Activated CD4-positive, alpha-beta T cell treated with anti-CD3 and anti-CD28 coated beads, Interleukin-2, amount 50 U/mL, for 1 hour (primary cell): Measurements from ENCODE around the gene CDH4.
"Not testable (repeated sequence)": the region's sequence is repeated elsewhere in the genome, so short reads cannot be mapped to it uniquely, and the experiment has no call there.

Experiments
- DNase-seq: peaks from one replicate; pipeline ENCODE4 v3.0.0-alpha.2; 2020

CDH4 gene

DNA sequence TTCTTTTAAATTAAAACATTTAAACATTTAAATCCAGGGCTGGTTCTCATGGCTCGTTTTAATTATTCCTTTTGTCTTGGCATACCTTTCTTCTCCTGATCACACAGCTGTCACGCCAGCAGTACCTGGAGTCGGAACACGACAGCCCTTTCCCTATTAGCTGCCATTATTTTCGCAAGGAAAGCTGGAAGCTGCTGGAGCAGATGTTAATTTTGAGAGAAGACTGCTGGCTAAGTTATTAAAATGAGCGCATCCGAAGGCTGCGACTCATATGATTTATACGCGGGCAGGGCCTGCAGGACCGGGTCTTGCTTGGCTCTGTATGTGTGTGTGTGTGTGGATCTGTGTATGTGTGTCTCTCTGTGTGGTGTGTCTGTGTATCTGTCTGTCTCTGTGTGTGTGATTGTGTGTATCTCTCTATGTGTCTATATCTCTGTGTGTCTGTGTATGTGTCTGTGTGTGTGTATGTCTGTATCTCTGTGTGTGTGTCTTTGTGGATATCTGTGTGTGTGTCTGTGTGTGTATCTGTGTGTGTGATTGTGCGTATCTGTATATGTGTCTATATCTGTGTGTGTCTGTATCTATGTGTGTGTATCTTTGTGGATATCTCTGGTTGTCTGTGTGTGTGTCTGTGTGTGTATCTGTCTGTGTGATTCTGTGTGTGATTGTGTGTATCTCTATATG lies 191.5 kb downstream of the CDH4 start:
- no peak for DNase-seq

DNA sequence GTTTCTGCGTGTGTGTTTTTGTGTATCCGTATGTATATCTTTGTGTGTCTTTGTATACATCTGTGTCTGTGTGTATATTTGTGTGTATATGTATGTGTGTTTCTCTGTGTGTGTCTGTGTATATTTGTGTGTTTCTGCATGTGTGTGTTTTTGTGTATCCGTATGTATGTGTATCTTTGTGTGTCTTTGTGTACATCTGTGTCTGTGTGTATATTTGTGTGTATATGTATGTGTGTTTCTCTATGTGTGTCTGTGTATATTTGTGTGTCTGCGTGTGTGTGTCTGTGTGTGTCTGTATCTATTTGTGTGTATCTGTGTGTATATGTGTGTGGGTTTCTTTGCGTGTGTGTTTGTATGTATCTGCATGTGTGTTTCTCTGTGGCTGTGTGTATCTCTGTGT lies 192.6 kb downstream of the CDH4 start:
- DNase-seq: no peak

DNA sequence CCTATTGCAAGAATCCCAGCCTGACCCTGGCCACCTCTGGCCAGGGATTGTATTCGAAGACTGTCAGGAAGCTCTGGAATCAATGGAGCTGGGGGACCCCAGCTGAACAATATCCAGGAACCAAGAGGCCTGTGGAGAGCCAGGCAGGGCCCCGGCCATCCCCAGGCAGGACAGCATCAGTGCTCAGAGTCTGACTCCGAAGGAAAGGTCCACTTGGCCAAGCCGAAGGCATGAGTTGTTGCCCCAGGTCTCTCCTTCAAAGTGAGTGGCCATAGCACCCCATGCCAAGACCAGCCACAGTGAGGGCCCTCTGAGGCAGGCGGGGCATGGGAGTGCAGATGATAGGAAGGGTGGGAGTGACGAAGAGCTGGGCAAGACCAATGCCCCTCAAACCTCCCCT lies 193.1 kb downstream of the CDH4 start:
- DNase-seq: no peak

DNA sequence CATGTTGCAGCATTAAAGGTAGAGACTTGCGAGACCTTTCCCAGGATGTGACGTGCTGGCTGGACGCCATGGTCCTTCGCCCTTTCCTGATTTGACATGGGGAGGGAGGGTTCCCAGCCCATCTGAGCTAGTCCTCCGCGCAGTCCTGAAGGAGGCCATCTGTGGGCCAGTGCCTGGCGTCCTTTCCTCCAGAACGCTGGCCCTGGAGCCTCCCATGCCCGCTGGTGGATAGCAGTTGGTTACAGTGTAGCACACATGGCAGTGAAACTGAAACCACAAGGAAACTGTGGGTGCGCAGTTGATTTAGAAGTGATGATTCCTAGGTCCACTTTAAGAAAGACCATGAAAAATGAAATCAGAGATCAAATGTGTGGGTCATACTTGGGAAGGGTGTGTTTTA lies 193.7 kb downstream of the CDH4 start:
- DNase-seq: no peak

DNA sequence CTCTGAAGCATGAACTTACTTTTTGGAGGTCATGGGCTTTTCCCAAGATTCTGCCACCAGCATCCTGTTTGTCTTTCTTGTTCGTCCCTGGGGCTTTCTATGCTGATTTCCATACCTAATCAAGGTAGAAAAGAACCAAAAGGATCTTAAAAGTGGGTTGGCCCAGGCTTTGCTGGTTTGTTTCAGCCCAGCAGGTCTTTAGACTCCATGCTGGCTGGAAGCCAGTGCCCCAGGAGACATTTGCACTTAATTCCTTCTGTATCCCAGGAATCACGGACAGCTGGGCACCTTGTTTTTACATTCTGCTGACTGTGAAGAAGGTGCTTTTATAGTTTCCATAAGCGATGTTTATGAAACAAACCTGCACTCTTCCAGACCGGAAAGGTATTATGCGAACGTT lies 195.9 kb downstream of the CDH4 start:
- no peak for DNase-seq

DNA sequence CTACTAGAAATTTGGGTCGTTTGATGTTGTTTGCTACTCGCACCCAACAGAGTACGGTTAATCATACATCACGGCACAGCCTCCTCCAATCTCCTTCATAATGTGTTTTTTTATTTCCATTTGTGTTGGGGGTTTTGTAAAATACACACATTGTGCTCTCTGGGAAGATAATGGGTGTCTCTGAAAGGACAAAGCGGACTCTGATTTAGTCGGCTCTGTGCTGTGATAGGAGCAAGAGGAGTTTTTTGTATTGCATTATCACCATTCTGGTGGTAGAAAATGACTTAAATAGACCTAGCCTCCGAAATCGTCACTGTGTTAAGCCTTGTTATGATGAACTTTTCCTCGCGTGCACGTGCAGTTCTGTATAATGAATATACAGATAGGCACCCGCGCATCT lies 196.3 kb downstream of the CDH4 start:
- no peak for DNase-seq

DNA sequence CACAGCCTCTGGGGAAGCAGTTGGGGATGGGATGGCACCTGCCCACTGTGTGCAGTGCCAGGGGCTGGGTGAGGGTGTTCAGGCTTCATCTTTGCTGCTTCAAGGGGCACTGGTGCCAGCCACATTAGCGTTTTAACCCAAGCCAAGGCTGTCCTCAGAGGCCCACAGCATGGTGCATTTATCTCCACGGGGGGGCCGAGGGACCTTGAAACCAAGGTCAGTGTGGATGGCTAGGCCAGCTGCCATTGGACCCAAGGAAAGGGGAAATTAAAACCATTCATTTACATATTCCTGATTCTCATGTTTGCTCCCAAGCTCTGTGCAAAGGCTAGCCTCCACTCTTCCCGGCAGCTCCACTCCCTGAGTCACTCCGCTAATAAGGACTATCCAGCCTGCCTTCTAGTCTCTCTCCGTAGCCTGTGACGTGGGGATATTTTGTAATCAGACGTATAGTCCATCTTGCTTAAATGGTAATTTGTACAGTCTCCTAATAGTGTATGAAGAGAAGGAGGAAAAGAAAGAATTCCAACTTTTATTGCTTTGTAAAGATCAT lies 197.1 kb downstream of the CDH4 start:
- no peak for DNase-seq

DNA sequence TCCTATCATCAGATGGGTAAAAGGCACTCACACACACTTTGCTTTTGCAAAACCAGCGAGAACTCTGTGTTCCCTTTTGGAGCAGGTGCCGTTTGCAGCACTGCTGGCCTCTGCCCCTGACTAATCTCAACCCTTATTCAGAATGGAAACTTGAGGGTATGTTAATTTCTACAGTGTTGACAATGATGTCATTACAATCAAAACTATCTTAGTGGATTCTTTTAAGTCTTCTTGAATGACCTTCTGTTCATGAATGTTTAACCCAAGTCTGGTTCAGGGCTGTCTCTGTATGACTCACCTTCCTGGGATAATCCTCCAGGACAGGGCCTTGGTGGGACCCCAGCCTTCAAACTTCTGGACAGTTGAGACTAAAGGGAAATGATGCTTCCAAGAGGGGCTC lies 197.9 kb downstream of the CDH4 start:
- no peak for DNase-seq

DNA sequence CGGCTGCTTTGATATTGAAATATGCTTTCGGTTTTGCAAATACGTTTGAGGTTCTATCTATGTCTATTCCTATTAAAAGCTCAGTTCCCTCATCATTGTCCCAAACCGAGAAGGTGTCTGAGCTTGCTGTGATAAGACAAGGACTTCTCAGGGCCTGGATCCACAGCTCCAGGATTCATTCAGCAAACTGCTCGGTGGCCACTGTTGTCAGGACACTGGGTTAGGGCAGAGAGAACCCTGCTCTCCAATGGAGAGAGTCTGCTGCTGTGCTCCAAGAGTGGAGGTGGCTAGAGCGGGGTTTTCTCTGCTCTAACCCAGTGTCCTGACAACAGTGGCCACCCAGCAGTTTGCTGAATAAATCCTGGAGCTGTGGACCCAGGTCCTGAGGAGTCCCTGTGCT lies 198.5 kb downstream of the CDH4 start:
- DNase-seq: no peak

DNA sequence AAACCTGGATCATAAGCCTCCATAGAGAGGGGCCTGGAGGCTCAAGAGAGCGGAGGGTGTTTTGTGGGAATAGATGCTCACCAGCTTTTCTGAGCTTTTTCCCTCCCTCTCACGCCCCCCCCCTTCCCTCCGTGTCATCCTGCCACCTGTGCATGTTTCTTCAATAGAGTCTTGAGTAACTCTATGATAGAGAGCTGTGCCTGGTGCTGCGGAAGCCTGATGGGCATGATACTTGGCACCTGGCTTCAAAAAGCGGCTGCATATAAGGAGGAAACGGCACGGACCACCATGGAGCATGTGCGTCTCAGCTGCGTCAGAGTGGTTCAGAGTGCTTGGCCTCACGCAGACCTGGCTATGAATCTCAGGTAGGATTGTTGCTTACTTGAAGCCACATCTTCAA lies 198.9 kb downstream of the CDH4 start:
- DNase-seq: no peak

DNA sequence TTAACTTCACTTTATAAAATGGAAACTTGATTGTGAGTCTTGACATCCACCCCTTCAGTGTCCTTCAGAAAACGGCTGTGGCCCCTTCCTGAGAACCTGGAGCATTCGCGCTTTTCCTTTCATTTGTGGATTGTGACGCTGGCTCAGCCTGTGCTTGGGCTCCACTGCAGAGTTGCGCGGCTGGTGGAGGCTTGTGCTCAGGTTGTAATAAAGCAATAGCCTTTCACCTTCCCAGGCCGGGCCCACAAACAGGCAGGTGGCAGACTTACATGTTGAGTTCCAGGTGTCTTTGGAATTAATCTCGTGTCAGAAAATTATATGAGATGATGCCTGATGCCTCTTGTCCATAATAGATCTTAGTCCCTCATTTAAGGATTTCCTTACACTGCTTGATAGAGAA lies 199.9 kb downstream of the CDH4 start:
- DNase-seq: no peak

DNA sequence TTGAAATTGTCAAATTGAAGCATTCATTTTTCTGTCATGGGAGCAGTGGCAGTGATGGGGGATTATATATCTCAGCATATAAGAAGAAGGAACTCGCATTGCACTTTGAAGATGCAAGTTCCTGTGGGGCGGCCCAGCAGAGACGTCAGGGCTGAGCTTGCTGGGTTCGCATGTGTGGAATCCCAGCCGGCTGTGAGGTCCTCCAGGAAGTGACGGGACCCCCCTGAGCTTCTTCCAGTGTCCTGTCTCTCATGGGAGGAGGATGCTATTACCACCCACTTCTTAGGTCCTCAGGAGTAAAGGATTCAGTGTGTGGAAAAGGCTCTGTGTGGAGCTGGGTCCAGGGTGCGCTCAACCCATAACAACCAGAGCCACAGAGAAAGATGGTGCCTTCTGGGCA lies 201.2 kb downstream of the CDH4 start:
- DNase-seq: no peak

DNA sequence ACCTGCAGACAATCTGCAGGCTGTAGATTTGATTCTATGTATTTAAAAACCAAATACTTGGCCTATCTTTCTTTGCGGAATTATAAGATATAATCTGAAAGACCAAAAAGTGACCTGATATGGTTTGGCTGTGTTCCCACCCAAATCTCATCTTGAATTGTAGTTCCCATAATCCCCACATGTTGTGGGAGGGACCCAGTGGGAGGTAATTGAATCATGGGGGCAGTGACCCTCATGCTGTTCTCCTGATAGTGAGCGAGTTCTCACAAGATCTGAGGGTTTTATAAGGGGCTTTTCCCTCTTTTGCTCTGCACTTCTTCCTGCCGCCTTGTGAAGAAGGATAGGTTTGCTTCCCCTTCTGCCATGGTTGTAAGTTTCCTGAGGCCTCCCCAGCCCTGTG lies 201.6 kb downstream of the CDH4 start:
- DNase-seq: not testable (repeated sequence)

DNA sequence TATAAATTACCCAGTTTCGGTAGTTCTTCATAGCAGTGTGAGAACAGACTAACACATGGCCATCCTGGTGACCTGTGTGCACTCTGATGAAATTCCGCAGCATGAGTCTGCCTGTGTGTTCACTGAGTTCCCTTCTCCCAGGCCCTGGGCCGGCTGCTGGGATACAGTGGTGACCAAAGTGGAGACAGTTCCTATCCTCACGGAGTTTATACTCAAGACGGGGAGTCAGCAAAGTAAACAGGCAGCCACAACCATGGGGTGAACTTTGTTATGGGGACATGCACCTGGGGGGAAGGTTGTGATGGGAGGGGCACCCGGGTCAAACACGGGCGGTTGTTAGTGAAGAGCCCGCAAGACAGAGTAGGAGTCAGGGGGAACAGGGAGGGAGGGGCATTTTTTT lies 202.0 kb downstream of the CDH4 start:
- DNase-seq: no peak

DNA sequence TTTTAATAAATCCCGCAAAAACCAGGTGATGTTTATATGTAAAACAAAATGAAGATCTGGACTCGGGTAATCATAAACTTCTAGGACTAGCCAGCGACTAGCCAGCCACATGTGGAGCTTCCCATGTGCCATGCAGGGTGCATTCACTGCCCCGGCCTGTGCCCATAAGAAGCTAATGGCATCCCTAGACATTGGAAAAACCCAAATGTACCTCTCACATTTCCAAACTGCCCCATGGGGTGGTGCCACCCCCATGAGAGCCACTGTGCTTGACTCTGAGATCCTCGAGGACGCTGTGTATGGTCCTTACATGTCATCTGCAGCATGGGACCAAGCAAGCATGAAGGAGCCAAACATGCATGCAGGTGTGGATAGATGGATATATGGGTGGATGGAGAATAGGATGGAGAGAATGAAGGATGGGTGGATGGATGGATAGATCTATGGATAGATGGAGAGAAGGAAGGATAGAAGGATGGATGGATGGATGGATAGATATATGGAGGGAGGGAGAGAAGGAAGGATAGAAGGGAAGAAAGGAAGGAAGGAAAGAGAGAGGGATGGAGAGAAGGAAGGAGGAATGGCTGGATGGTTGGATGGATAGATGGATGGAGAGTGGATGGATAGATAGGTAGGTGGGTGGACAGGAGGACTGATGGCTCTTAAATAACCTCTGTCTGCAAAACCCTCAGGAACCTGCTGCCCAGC lies 203.6 kb downstream of the CDH4 start:
- no peak for DNase-seq

DNA sequence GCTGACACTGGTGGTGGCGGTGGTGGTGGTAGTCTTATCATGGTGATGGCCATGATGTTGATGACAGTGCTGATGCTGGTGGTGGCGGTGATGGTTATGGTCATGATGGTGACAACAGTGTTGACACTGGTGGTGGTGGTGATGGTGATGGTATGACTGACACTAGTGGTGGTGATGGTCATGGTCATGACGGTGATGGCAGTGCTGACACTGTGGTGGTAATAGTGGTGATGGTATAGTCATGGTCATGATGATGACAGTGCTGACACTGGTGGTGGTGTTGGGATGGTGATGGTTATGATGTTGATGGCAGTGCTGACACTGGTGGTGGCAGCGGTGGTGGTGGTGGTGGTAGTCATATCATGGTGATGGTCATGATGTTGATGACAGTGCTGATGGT lies 205.7 kb downstream of the CDH4 start:
- no peak for DNase-seq

DNA sequence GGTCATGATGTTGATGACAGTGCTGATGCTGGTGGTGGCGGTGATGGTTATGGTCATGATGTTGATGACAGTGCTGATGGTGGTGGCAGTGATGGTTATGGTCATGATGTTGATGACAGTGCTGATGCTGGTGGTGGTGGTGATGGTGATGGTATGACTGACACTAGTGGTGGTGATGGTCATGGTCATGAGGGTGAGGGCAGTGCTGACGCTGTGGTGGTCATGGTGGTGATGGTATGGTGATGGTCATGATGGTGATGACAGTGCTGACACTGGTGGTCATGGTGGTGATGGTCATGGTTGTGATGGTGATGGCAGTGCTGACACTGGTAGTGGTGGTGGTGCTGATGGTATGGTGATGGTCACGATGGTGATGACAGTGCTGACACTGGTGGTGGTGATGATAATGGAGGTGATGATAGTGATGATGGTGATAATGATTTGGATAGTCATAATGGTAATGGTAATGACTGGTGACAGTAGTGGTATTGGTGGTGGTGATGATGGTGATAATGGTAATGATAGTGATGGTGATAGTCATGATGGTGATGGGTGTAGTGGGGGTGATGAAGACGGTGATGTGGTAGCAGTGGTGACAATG lies 206.2 kb downstream of the CDH4 start:
- DNase-seq: no peak

DNA sequence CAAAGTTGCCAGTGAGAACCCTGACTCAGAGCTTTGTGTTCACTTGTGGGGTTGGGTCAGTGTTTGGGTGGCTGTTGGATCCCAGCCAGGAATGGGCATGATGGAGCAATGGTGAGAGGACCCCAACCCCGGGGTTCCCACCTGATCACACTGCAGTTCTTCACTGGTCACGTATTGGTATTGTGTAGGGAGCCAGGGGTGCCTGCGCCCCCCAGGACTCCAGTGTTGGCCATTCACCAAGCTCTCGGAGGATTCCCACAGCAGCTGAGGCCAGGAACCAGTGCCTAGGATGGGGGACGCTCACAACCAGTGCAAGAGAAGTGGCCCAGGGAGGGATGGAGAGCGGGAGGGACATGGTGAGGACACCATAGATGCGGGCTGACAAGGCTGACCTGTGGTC lies 207.2 kb downstream of the CDH4 start:
- DNase-seq: no peak

DNA sequence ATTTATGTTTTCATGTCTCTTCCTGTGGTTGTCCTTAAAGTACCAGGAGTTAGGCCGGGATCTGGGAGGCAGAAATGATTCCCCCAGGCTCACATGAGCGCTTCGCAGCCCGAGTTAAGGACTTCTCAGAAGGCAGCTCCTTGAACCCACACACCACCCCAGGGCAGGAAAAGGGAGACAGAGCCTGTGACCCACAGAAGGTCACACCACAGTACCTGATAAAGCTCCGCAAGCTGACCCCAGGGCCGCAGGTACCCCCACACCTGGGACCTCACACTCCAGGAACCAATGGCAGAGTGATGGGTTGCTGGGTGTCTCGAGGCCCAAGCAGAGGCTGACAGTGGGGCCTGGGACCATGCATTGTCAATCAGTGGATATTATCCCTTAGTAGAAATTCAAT lies 207.6 kb downstream of the CDH4 start:
- DNase-seq: no peak

DNA sequence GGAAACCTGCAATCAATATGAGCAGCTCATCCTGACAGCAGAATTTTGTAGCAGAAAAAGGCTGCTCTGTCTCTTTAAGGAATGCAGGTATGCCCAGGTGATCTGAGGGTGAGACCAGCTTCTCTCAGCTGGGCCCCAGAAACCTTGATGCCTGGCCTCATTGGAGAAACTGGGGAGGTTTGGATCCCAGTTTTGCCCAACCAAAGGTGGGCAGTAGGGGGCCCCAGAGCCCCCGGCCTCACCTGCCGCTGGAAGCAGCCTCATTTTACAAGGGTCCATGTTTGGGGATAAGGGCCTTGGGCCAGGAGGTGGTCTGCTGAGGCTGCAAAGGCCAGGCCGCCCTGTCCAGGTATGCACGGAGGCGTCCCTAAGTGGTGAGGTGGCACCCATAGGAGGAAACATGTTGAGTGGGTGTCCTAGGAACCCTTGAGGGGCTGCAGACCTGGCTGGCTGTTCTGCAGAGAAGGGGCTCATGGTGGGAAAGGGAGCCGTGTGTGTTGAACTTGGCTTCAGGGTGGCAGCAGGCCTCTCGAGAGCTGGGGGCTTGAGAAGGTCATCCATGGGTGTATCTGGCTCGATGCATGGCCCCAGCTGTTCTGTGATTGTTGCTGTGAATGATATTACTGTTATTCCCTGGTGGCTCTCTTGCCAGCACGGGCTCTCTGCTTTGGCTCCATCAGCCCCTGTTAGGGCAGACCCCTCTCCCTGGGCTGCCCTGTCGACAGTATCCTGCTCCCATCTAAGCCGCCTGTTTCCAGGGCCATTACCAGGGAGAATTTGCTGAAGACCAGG lies 208.4 kb downstream of the CDH4 start:
- DNase-seq: no peak

DNA sequence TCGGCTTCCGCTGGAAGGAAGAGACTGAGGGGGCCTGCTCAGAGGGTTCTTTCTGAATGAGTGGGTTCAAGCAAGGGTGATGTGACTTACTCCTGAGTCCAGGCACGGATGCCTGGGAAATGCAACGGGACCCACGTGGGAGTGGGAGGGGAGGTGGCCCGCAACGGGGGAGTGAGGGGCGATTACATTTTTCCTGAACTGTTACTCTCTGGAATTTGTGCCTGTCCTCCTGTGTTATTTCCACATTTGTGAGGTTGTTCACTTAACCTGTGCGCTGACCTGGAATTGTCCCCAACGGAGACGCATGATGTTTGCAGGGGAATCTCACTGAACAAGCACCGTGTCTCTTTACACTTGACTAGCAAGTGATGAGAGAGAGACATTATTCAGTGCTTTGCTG lies 209.4 kb downstream of the CDH4 start:
- no peak for DNase-seq

DNA sequence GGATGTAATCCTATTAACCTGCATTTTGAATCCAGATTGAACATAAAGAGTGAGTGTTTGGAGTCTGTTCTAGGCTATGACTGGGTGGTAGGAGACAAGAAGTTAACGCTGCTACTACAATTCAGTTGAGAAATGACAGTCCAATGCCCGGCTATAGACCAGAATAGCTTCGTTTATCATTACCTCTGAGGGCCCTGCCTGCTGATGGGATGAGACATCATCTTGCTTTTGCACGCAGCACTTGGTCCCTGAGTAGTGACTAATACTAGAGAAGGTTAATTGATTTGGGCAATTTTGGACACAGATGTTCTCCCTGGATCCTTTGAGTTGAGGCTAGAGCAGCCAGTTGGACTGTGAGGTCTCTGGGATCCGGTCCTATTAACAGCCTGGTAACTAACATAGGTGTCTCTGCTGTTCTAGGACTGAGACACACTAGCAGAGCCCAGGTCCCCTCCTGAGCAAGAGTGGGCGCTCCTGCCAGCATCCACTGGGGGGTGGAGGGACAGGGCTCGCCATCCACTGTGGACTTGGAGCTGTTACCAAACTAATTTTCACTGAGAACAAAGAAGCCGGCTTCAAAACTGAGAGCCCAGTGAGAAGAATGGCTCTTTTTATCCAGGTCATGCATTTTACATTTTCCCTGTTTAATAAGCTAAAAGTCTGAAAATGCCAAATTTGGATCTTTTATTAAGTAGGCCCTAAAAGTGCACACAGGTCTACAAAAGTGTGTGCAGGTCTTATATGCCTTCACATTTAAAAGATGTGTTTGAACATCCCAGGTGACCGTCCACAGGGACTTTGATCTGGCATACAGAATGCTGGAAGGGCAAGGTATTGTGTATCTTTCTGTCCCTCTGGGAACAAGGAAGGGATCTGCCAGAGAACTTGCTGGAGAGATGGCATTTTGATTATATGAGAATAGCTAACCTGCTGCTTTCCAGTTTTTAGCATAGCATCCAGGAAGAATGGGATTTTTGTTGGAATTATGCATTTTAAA lies 212.5 kb downstream of the CDH4 start:
- no peak for DNase-seq
